OCI-M2 (cell line): Measurements from ENCODE around the gene PYDC2.

Experiments
- DNase-seq: peaks from one replicate; lab custom pipeline; 2025; ENCODE audit not compliant: unreplicated experiment; lab: John Stamatoyannopoulos, UW

The PYDC2 gene

GRCh38 chr3:191461113-191461595, at the start of gene PYDC2:
PYDC2 (plus strand) TSS chr3:191461163; CDS start chr3:191461163, 0 bp downstream.
- no peak for DNase-seq

GRCh38 chr3:191412759-191413158, 48.2 kb upstream of the PYDC2 start:
- DNase-seq = no peak

GRCh38 chr3:191414286-191414685, 46.7 kb upstream of the PYDC2 start:
- DNase-seq = no peak

GRCh38 chr3:191414732-191415131, 46.2 kb upstream of the PYDC2 start:
- DNase-seq = no peak

GRCh38 chr3:191415566-191415965, 45.4 kb upstream of the PYDC2 start:
- no peak for DNase-seq

- no peak for DNase-seq
Observed at GRCh38 chr3:191417457-191417729, 43.6 kb upstream of the PYDC2 start.

GRCh38 chr3:191420771-191421170, 40.2 kb upstream of the PYDC2 start:
- no peak for DNase-seq

DNA sequence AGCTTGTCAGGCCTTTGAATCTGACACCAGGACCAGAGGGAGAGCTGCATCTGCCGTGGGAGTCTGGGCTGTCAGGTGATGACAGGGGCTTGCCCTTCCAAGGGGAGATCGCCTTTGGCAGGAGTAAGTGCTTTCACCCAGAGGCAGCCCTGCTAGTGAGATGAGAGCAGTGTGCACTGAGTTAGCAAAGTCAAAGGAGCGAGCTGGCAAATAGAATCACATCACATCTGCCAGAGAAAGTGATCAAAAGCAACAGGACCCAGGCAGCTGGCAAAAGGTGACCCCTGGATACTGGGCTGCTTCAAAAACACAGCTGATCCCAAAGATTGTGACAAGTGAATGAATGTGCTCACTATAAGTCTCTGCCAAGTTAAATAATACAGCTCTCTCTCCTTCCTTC, 36.1 kb upstream of the PYDC2 start:
- no peak for DNase-seq

GRCh38 chr3:191425322-191425734, 35.6 kb upstream of the PYDC2 start:
- DNase-seq = no peak

- no peak for DNase-seq
Observed at GRCh38 chr3:191426311-191426710, 34.7 kb upstream of the PYDC2 start.

DNA sequence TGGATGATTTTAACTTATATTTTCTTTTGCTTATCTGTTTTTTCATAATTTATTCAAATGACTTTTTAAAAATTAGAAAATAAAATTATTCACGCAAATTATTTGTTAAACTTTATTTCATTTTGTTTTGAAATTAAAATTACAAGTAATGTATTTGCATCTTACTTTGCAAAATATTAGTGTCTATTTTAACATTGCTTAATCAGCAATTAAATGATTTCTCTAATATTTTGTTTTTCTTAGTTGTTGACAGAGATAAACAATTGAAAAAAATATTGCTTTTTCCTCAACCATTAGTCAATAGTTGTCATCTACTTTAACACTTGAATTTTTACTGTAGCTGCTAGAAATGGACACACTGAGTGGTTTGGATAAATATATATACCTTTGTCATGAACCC, 32.8 kb upstream of the PYDC2 start:
- DNase-seq = no peak

DNA sequence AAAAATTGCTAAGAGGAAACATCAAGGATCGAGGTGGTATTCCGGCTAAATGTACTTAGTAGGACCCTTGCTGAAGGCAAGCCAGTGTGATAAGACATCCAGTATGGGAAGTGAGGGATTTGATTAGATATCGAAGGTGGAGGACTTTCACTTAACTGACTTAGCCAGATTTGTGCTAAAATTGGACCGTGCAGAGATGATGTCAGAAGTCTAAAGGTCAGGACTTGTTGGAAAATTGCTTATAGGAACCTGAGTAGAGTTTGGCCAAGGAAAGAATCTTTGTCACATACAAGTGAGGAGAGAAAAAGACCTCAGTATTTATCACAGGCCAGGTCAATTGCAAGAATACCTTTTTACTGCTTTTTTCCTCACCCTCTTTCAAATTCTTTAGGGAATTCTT, 30.9 kb upstream of the PYDC2 start:
- no peak for DNase-seq

GRCh38 chr3:191431160-191431822, 29.7 kb upstream of the PYDC2 start:
- DNase-seq = no peak

DNA sequence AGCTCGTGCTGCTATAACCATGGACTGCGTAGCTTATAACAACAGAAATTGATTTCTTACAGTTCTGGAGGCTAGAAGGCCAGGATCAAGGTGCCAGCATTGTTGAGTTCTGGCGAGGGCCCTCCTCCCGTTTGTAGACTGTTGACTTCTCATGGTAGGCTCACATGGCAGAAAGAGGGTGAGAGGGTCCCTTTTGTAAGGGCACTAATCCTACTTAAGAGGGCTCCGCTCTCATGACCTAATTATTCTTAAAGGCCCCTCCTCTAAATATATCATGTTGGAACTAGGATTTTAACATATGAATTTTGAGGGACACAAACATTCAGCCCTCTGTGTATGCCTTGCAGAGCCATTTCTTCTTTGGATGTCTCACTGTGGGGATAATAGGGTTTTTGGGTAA, 28.8 kb upstream of the PYDC2 start:
- no peak for DNase-seq

DNA sequence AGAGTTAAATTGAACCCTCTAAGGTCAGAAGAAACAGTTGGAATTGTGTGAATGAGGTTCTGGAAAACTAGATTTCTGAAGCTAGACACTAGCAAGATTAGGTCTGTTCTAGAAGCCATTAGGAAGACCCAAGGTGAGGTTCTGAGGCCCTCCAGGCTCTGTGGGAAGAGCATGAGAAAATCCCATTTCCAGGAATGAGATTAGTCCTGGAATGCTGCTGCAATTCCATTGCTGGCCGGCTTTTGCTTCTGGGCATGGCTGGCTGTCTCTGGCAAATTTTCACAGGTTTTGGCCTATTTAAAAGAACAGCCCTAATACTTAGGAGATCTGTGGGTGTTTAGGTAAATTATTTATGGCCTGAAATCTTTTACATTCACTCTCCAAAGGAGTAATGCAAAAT, 26.9 kb upstream of the PYDC2 start:
- DNase-seq = no peak

GRCh38 chr3:191435981-191436380, 25.0 kb upstream of the PYDC2 start:
- DNase-seq = no peak

GRCh38 chr3:191438150-191438814, 22.7 kb upstream of the PYDC2 start:
- no peak for DNase-seq

DNA sequence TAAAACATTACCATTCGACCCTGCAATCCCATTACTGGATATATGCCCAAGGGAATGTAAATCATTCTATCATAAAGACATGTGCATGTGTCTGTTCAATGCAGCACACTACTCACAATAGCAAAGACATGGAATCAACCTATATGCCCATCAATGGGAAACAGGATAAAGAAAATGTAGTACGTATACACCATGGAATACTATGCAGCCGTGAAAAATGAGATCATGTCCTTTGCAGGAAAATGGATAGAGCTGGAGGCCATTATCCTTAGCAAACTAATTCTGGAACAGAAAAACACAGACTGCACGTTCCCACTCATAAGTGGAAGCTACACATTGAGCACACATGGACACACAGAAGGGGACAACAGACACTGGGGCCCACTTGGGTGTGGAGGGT, 20.4 kb upstream of the PYDC2 start:
- no peak for DNase-seq

DNA sequence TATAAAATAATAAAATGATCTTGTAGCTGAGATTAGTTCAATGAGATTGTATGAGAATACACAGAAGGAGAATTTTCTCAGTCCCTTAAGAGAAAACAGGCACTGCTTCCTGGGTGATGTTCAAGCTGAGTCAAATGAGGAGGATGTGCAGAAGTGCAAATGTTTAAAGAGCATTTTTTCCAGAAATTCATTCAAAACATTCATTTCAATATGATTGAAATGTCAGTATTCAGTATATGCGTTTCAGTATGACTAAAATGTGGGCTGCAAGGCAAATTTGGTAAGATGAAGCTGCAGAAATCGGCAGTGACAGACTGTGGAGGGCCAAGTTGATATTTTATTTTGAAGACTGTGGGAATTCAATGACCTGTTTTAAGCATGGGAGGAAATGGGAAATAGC, 19.3 kb upstream of the PYDC2 start:
- DNase-seq = no peak

DNA sequence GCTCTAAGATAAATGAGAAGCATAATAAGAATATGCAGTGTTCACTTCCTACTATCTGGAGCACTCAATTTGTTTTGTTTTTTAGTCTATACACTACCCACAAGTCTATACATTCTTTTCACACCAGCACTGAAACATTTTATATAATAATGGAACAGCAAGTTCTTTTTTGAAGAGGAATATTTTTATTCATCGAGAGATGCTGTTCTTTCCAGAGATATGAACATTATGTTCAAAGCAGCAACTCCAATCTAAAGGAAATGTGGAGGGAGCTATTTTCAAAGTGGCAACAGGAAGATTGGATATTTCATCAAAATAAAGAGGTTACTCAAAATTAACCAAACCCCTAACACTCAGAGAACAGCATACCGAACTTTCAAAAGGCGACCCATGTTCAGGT, 16.4 kb upstream of the PYDC2 start:
- DNase-seq = no peak

GRCh38 chr3:191449256-191449655, 11.7 kb upstream of the PYDC2 start:
- DNase-seq = no peak

GRCh38 chr3:191455257-191455952, 5.6 kb upstream of the PYDC2 start:
- DNase-seq = no peak
